Testis (tissue), 3 donors: ENCODE results near the gene MFSD6. TPM values are rescaled to one million over a fixed set of nuclear protein-coding genes. Genes with fewer than 3 reads are reported as not detected.

Experiments
- DNase-seq: peaks from one replicate; pipeline ENCODE4 v3.0.0-alpha.2; 2019
- H3K27ac ChIP-seq, 2 donors: fragments of 200-600 bp; sonication (generic); one replicate each; pipeline ENCODE4 v1.5.1; 2019
- H3K27me3 ChIP-seq: fragments of 200-600 bp; sonication (generic); one replicate; pipeline ENCODE4 v1.5.1; 2019
- H3K36me3 ChIP-seq: fragments of 200-600 bp; sonication (generic); one replicate; pipeline ENCODE4 v1.5.1; 2017; ENCODE audit warnings: low read depth; ENCODE audit errors: missing control alignments
- H3K4me1 ChIP-seq: fragments of 200-600 bp; sonication (generic); one replicate; pipeline ENCODE4 v1.5.1; 2019
- H3K4me3 ChIP-seq, 2 donors: fragments of 200-600 bp; sonication (generic); one replicate each; pipeline ENCODE4 v1.5.1; 2017 to 2019
- H3K9me3 ChIP-seq: fragments of 200-600 bp; sonication (generic); one replicate; pipeline ENCODE4 v1.5.1; 2017
- POLR2A ChIP-seq: fragments of 450-650 bp; IDR thresholded peaks from one replicate; pipeline ENCODE4 v1.6.1; 2017; ENCODE audit warnings: antibody characterized with exemption, mild to moderate bottlenecking, moderate library complexity
- WGBS, 2 donors: methylation state at CpG; one replicate each; pipeline ENCODE4 v1.1.5; 2018; 5-methylcytosine and 5-hydroxymethylcytosine counted together
- intact Hi-C: fragments of 100-400 bp; cut with DNase I; formaldehyde crosslinking; loops from one replicate; pipeline ENCODE4 v1.15.1; 2023; ENCODE audit warnings: low total_unique reads
- polyA plus RNA-seq: library from polyadenylated mRNA; stranded (reverse); fragments of 350-450 nt; fragmentation: Illumina TruSeq; extraction: RNeasy Lipid Tissue Mini Kit (QIAGEN cat#74804); gene quantifications from one replicate; pipeline ENCODE4 v1.2.3, GENCODE V29; 2014; ENCODE audit warnings: low read depth, low replicate concordance; ENCODE audit not compliant: insufficient read depth
- total RNA-seq, 2 donors: library from RNA; depleted of rRNA; stranded (reverse); fragments of >200 nt; gene quantifications; one replicate each; pipeline ENCODE4 v1.2.3, GENCODE V29; 2016
- TF ChIP-seq, protein P1 (sequence below), 3 experiments: fragments of 450-650 bp in 2 of 3; fragments of 200-600 bp in 1 of 3; sonication (generic) in 1 of 3; IDR thresholded peaks; one replicate each; pipeline ENCODE4 v1.5.1; 2016 to 2019; ENCODE audit warnings: antibody characterized with exemption in 3 of 3, mild to moderate bottlenecking in 2 of 3, moderate library complexity in 1 of 3

MFSD6 gene
- total and polyA plus RNA-seq, 3 donors from 2014 or later, result 15.0 to 47.3 (median 29.9) TPM

DNA sequence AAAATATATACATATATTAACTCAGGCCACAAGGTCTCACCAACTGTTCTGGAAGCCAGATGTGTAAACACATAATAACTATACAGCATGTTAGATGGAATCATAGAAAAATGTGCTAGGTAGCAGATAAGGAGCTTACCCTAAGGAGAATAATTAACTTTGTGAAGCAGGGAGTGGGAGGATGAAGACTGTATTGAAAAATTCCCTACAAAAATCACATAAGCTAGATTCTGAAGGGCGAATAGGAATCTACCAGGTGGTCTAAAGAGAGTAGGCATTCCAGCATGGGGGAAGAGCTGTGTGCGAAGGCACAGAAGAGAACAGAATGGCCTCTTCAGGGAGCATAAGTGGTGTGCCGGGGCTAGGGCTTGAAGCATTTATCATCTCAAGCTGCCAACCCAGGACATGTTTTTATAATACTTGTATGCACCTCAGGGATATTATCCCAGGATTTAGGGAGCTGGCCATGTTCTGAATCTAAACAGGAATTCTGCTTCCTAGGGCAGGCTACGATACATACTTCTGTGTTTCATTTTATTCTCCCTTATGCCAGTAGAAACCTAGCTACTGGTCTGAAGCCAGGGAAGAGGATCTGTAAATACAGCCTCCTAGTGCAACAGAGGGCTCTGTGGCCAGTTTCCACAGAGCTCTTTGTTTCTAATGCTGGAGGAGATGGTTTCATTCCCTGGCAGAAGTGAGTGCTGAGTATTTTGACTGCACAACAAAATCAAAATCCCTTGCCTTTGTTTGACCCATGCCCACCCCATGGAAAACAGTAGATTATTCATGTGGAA lies 69.7 kb downstream of the MFSD6 start:
- TF ChIP-seq, protein P1, sequence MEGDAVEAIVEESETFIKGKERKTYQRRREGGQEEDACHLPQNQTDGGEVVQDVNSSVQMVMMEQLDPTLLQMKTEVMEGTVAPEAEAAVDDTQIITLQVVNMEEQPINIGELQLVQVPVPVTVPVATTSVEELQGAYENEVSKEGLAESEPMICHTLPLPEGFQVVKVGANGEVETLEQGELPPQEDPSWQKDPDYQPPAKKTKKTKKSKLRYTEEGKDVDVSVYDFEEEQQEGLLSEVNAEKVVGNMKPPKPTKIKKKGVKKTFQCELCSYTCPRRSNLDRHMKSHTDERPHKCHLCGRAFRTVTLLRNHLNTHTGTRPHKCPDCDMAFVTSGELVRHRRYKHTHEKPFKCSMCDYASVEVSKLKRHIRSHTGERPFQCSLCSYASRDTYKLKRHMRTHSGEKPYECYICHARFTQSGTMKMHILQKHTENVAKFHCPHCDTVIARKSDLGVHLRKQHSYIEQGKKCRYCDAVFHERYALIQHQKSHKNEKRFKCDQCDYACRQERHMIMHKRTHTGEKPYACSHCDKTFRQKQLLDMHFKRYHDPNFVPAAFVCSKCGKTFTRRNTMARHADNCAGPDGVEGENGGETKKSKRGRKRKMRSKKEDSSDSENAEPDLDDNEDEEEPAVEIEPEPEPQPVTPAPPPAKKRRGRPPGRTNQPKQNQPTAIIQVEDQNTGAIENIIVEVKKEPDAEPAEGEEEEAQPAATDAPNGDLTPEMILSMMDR (IDR thresholded peaks at IDR 0.05), result no peak
- no peak for TF ChIP-seq POLR2A
- H3K36me3 ChIP-seq, result no peaks in the 10 kb centered on the region
- intact Hi-C loops, result no loop called here

DNA sequence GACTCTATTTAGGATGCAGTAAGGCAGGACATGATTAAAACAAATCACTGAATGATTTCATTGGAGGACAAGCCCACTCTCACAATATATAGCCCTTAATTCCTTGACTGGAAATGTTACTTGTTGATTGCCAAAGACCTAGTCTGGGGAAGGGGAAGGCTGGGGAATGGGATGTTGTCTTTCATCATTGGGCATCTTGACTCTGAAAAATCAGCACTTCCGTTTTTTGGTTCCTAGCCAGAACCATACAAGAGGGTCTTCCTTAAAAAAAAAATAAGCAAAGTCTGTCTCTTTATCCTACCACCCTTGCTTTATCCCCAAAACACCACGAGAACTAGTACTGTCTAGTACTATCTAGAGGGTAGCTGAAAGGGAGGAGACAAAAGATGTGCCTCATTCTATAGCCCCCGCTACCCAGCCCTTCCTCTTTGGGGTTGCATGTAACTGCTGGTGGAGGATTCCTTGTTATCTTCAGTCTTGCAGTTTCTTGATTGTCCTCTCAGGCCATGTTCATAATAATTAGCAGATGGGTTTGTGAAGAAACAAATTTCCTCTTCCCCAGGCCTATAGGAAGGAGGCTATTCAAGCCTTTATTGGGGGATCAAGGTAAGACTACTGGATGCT lies 70.5 kb downstream of the MFSD6 start:
- WGBS, 2 donors, result 83 to 84% methylated on average over 3 of the region's 3 CpGs
- no peaks in the 10 kb centered on the region for H3K9me3 ChIP-seq
- intact Hi-C loops, result no loop called here
- no peak overlapping the region for H3K4me3 ChIP-seq
- no peaks in the 10 kb centered on the region for H3K27me3 ChIP-seq
- TF ChIP-seq, protein P1 (IDR thresholded peaks at IDR 0.05), result no peak
- TF ChIP-seq POLR2A, result no peak
- no peak for DNase-seq
- no peaks in the 10 kb centered on the region for H3K36me3 ChIP-seq
- H3K27ac ChIP-seq, result peak overlapping the region in 1 of 2 donors; percentile 14
- peaks cover 9% of the 10 kb centered on the region for H3K4me1 ChIP-seq

More for the DNA sequence above, 69.7 kb downstream of the MFSD6 start:
- H3K4me1 ChIP-seq, result peaks cover 9% of the 10 kb centered on the region
- 50 to 51% methylated on average over 4 of the region's 4 CpGs for WGBS, 2 donors
- DNase-seq, result no peak
- H3K27ac ChIP-seq, result peak overlapping the region; percentile 14 to 33
- no peaks in the 10 kb centered on the region for H3K9me3 ChIP-seq
- no peak overlapping the region for H3K4me3 ChIP-seq
- no peaks in the 10 kb centered on the region for H3K27me3 ChIP-seq

DNA sequence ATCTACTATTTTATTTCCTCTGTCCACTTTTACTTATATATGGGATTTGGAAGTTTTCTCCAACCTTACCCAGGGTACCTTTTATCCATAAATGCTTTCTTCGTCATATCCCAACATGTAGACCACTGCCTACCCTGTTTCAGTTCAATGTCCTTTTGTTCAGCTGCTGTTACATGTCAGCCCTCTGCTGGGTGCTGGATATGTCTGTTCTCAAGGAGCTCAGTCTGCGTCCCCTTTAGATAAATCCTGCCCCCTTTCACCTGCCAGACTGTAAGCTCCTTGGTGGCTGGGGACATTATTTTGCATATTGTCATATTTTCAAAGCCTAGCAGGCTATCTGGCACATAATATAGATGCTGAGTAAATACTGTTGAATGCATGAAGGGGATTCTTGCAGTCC lies 73.2 kb downstream of the MFSD6 start:
- Histone ChIP-seq H3K36me3 (no peaks in the 10 kb centered on the region), H3K27me3 (no peaks in the 10 kb centered on the region), H3K4me3 (no peak overlapping the region), H3K4me1 (peaks cover 9% of the 10 kb centered on the region), H3K9me3 (no peaks in the 10 kb centered on the region), H3K27ac (no peak overlapping the region)
- no peak for DNase-seq
- 40 to 100% methylated on average over 2 of the region's 2 CpGs for WGBS, 2 donors
- intact Hi-C loops, result no loop called here
- TF ChIP-seq, protein P1 (IDR thresholded peaks at IDR 0.05), result no peak
- no peak for TF ChIP-seq POLR2A

DNA sequence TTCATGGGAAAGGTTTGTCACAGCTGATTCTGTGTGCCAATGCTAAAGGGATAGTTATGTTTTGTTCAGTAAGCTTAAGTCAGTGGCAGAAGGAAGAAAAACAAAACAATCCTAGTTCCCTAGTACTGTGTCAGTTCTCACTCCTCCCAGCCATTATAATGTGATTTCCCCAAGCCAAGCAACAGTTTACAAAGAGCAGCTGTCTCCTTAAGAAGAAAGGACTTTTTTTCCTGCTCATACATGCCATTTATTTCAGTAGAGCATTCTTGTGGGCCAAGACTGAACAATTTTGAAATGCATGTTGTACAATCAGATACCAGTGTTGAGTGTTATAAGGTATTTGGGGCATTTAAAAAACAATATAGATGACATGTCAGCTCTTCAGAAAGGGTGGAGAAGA lies 74.3 kb downstream of the MFSD6 start:
- DNase-seq, result no peak
- H3K4me3 ChIP-seq, result no peak overlapping the region
- peaks cover 9% of the 10 kb centered on the region for H3K4me1 ChIP-seq
- TF ChIP-seq POLR2A, result no peak
- TF ChIP-seq, protein P1 (IDR thresholded peaks at IDR 0.05), result no peak
- no peaks in the 10 kb centered on the region for H3K27me3 ChIP-seq
- H3K36me3 ChIP-seq, result no peaks in the 10 kb centered on the region
- H3K27ac ChIP-seq, result no peak overlapping the region
- intact Hi-C loops, result no loop called here
- no peaks in the 10 kb centered on the region for H3K9me3 ChIP-seq
